ENCODE data around the gene LDLRAD3.

DNA sequence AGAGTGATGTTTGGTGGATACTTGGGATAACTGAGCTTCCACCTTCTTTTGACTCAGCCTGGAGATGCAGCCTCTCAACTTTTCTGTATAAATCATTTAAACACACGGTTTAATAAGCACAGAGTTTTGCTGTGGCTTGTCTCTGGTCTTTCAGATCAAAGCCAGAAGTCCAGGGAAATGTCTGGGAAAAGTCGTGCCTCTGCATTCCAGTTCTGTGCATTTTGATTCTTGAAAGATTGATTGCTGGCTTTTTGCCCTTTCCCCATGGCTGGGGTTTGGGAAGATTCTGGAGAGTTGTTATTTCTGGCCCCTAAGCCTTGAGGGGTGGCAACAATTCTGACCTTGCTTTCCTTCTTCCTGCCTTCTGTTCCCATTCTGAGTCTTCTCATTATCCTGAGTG, 191.2 kb downstream of the LDLRAD3 start:
- TF ChIP-seq, protein P1, sequence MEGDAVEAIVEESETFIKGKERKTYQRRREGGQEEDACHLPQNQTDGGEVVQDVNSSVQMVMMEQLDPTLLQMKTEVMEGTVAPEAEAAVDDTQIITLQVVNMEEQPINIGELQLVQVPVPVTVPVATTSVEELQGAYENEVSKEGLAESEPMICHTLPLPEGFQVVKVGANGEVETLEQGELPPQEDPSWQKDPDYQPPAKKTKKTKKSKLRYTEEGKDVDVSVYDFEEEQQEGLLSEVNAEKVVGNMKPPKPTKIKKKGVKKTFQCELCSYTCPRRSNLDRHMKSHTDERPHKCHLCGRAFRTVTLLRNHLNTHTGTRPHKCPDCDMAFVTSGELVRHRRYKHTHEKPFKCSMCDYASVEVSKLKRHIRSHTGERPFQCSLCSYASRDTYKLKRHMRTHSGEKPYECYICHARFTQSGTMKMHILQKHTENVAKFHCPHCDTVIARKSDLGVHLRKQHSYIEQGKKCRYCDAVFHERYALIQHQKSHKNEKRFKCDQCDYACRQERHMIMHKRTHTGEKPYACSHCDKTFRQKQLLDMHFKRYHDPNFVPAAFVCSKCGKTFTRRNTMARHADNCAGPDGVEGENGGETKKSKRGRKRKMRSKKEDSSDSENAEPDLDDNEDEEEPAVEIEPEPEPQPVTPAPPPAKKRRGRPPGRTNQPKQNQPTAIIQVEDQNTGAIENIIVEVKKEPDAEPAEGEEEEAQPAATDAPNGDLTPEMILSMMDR (conservative IDR thresholded peaks at IDR 0.05; ENCODE audit: low read length): no peak
- TF ChIP-seq EZH2phosphoT487 (IDR thresholded peaks at IDR 0.05; ENCODE audit: borderline replicate concordance, low read depth, low read length): no peak
